Aortic smooth muscle cell (primary cell): ENCODE results near the gene LSG1. TPM values are rescaled to one million over a fixed set of nuclear protein-coding genes. Genes with fewer than 3 reads are reported as not detected.

Source experiments
- total RNA-seq: library from RNA; depleted of rRNA; stranded (reverse); fragments of >200 nt; gene quantifications from 2 replicates; pipeline ENCODE4 v1.2.3, GENCODE V29; 2014

Gene LSG1
- 34.1 and 34.6 TPM in 2 replicates for total RNA-seq

DNA sequence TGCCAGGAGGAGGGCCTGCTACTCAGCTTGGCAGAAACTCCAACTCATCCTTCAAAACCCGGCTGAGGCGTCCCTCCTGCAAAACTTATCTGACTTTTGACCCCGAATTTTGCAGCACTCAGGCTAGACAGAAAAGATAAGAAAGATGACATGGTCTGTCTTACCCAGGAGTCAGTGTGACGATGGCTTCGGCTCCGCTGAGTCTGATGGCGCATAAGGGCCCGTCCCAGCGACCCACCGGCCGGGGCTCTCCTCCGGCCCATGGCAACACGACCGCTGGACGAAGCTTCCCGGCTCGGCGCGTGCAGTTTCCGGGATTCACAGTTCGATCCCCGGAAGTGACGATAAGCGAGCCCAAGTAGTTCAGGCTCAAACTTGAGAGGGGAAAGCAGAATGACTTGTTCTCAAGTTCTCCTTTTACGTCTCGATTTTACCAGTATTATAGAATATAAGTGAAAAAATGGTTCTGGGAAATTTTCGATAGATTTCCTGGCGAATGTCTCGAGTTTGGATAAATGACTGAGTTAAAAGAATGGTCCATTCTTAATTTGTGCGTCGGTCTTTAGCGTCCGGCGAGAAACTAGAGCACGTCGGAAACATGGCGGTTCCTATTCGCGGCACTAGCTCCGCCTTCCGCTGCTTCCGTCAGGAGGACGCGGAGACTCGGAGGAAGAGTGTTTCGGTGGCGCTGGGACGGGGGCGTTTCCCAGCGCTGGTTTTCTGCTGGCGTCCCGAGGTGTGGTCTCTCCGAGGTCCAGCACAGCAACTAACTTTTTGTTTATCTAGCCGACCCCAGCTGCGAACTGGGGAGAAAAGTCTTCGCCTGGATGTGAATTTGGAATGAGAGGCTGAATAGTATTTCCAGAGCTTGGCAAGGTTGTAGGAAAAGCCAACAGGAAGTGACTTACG lies at the start of gene LSG1:
Gene LSG1, minus strand, starts transcription at position 292 of the 909 bp plus-strand sequence. Its CDS starts 29 bp downstream, at position 263.

GRCh38 chr3:194685718-194686413 lies 13.9 kb upstream of the LSG1 start, which contains the start of gene FAM43A:
TSS of gene FAM43A (plus strand) at chr3:194685883. CDS start at chr3:194686827, 944 bp downstream.

DNA sequence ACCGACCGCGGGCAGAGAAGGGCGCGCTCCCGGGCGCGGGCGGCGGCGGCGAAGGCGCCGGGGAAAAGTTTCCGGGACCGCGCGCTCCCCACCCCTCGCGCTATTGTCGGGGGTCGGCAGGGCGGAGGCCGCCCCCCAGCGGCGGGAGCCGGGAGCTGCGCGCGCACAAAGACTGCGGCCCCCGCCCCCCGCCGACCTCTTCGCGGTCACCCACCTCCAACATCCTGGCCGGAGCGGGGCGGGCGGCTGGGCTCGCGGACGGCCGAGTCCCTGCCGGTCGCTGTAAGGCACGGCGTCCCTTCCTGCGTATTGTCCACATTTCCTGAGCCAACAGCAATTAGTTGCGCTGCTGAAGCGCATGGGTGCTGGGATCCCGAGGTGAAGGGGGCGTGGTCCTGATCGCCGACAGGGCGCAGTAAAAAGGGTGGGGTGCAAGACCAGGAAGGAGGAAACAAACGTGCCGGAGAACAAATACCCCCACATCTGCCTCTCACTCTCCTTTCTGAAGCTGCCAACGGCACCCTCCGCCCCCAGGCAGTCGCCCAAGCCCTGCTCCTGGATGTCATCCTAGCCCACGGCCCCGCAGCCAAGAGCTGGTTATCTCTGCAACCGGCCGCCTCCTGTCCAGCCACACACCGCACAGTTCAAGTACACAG lies 38.5 kb downstream of the LSG1 start, which contains the start of gene TMEM44:
Gene TMEM44, minus strand, starts transcription at position 71 of the 656 bp plus-strand sequence. CDS start 204 bp downstream, outside the sequence.

Other genes with a start within 250 kb of the LSG1 start
- gene ATP13A3, start 185.2 kb downstream of the LSG1 start, total RNA-seq, result 647 and 681 TPM in 2 replicates
- gene TMEM44, start 38.8 kb downstream of the LSG1 start, total RNA-seq, result 21.3 and 21.9 TPM in 2 replicates
- 7.3 and 8.6 TPM in 2 replicates for gene FAM43A, start 13.7 kb upstream of the LSG1 start, total RNA-seq